Measurements from ENCODE around the gene CRACDL. TPM values are rescaled to one million over a fixed set of nuclear protein-coding genes. Genes with fewer than 3 reads are reported as not detected.

Gene CRACDL
- total and polyA plus RNA-seq, 2 of the 13 experiments (the other 11 are each of a cell fraction or from before 2014, with no cell fraction given), result 0.15 to 0.26 TPM

DNA sequence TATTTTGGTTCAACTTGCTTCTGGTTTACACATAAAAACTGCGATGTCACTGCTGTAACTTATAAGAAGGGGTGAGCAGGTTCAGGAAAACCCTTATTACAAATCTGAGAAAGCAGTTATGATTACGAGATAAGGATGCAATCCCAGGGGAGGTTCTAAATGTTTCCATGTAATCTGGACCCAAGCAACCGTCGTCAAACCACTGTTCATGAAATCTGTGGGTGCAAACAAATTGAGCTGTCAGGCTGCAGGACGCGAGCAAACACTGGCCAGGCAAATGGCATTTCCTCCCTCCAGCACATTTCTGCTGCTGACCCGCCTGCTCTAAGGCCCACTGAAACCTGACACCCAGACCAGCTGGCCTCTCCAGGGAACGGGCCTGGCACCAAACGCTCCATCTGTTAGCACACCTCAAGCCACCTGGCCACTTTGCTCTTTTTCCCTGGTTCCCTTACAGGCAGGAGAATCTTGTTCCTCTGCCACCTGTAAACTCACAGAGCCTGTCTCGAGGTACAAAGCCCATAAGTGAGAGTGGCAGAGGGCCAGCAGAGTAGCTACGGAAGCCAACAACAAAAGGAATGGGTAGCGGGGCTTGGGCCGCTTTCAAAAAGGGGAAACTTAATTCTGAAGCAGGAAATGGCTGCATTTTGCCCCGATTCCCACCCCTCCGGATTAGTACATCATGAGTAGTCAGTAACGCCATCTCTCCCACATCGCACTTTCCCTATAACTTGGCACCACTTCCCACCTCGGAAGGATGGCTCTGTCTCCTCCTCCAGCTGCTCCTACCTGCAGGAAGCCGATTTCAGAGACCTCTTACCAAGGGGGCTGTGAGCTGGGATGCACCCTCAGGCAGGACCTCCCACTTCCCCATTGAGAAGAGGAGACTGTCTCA is 26.5 kb downstream of the CRACDL start (continued):
- TF ChIP-seq TFDP2 (CRISPR knock-in tag; IDR thresholded peaks at IDR 0.05) (peak; percentile 48; the same call in 1 of the 2 replicates), ZNF580 (CRISPR knock-in tag; IDR thresholded peaks at IDR 0.05; ENCODE audit: borderline replicate concordance, low read depth) (no peak; the same call in 1 of the 2 replicates), DBP (CRISPR knock-in tag; IDR thresholded peaks at IDR 0.05; ENCODE audit: not compliant biosample characterization) (no peak), DMTF1 (CRISPR knock-in tag; IDR thresholded peaks at IDR 0.05) (no peak), PBX3 (CRISPR knock-in tag; IDR thresholded peaks at IDR 0.05; ENCODE audit: borderline replicate concordance) (no peak), ZNF33B (CRISPR knock-in tag; IDR thresholded peaks at IDR 0.05) (no peak), ZNF17 (CRISPR knock-in tag; IDR thresholded peaks at IDR 0.05) (no peak), ZNF264 (CRISPR knock-in tag; IDR thresholded peaks at IDR 0.05) (peak; percentile 91; the same call in 1 of the 2 replicates), ZNF121 (CRISPR knock-in tag; IDR thresholded peaks at IDR 0.05) (peak; percentile 59), NBN (conservative IDR thresholded peaks at IDR 0.05) (no peak), ZNF441 (CRISPR knock-in tag; IDR thresholded peaks at IDR 0.05; ENCODE audit: borderline replicate concordance) (no peak), SIX4 (CRISPR knock-in tag; IDR thresholded peaks at IDR 0.05) (peak; percentile 100), MATR3 (CRISPR knock-in tag; IDR thresholded peaks at IDR 0.05) (no peak), MED1 (CRISPR knock-in tag; IDR thresholded peaks at IDR 0.05) (peak; percentile 54; the same call in 1 of the 2 replicates), ZNF207 (IDR thresholded peaks at IDR 0.05; ENCODE audit: borderline replicate concordance) (no peak), ZNF143 (CRISPR knock-in tag; IDR thresholded peaks at IDR 0.05) (no peak), ZNF816 (CRISPR knock-in tag; IDR thresholded peaks at IDR 0.05; ENCODE audit: borderline replicate concordance) (no peak)
- TF ChIP-seq, protein P1, sequence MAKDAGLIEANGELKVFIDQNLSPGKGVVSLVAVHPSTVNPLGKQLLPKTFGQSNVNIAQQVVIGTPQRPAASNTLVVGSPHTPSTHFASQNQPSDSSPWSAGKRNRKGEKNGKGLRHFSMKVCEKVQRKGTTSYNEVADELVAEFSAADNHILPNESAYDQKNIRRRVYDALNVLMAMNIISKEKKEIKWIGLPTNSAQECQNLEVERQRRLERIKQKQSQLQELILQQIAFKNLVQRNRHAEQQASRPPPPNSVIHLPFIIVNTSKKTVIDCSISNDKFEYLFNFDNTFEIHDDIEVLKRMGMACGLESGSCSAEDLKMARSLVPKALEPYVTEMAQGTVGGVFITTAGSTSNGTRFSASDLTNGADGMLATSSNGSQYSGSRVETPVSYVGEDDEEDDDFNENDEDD (CRISPR knock-in tag; IDR thresholded peaks at IDR 0.05; ENCODE audit: borderline replicate concordance), result peak; percentile 76; the same call in 1 of the 2 replicates
